WTC11 (cell line): ENCODE results near the gene SEC11A. TPM values are rescaled to one million over a fixed set of nuclear protein-coding genes. Genes with fewer than 3 reads are reported as not detected.

ENCODE experiments used
- ATAC-seq: fragments of 200-7000 bp; cut with Tn5 transposase; 2 replicates; pipeline ENCODE4 v1.10.0; 2021; ENCODE audit warnings: mild to moderate bottlenecking, moderate library complexity
- CTCF ChIA-PET: fragments of 300-600 bp; sonication (Branson Sonifier 250); formaldehyde crosslinking; loops from one replicate; lab custom pipeline; 2021; ENCODE audit warnings: antibody characterized with exemption; lab: Charles Lee
- POLR2A ChIA-PET: fragments of 350-600 bp; sonication (Branson Sonifier 250); formaldehyde crosslinking; loops from one replicate; lab custom pipeline; 2021; ENCODE audit warnings: antibody characterized with exemption; lab: Charles Lee
- DNase-seq: peaks from one replicate; pipeline ENCODE4 v3.0.0; 2021; ENCODE audit warnings: low spot score
- H3K27ac Mint-ChIP-seq: 2 replicates; pipeline ENCODE4 v1.8.0; 2021; ENCODE audit warnings: mixed read lengths
- H3K27me3 Mint-ChIP-seq: 2 replicates; pipeline ENCODE4 v1.8.0; 2021; ENCODE audit warnings: low read depth, mild to moderate bottlenecking, moderate library complexity, mixed read lengths
- H3K36me3 Mint-ChIP-seq: 2 replicates; pipeline ENCODE4 v1.8.0; 2021; ENCODE audit warnings: mixed read lengths
- H3K4me1 Mint-ChIP-seq: 2 replicates; pipeline ENCODE4 v1.8.0; 2022; ENCODE audit warnings: mixed read lengths
- H3K4me3 Mint-ChIP-seq: 2 replicates; pipeline ENCODE4 v1.8.0; 2021; ENCODE audit warnings: mild to moderate bottlenecking, moderate library complexity, mixed read lengths
- H3K9me3 Mint-ChIP-seq: 2 replicates; pipeline ENCODE4 v1.8.0; 2021; ENCODE audit warnings: mixed read lengths
- CBFB ChIP-seq: sonication (generic); formaldehyde crosslinking; IDR thresholded peaks from 2 replicates; pipeline ENCODE4 v1.8.1; 2022; ENCODE audit warnings: mild to moderate bottlenecking, low read depth, missing genetic modification reagents
- CREM ChIP-seq: sonication (generic); formaldehyde crosslinking; IDR thresholded peaks from 2 replicates; pipeline ENCODE4 v1.8.1; 2022; ENCODE audit warnings: mild to moderate bottlenecking, missing genetic modification reagents, moderate library complexity
- ETV6 ChIP-seq: sonication (generic); formaldehyde crosslinking; IDR thresholded peaks from 2 replicates; pipeline ENCODE4 v1.8.1; 2022; ENCODE audit warnings: mild to moderate bottlenecking, missing genetic modification reagents
- GRHL2 ChIP-seq: fragments of 250-450 bp; sonication (Bioruptor Pico); IDR thresholded peaks from 2 replicates; pipeline ENCODE4 v1.8.0; 2022; ENCODE audit warnings: mild to moderate bottlenecking, moderate library complexity; ENCODE audit not compliant: insufficient replicate concordance, severe bottlenecking
- NFYB ChIP-seq: sonication (generic); formaldehyde crosslinking; conservative IDR thresholded peaks from 2 replicates; pipeline ENCODE4 v1.8.0; 2022; ENCODE audit warnings: low read depth, missing genetic modification reagents
- NR1H2 ChIP-seq: sonication (generic); formaldehyde crosslinking; IDR thresholded peaks from 2 replicates; pipeline ENCODE4 v1.9.0; 2021; ENCODE audit warnings: mild to moderate bottlenecking, moderate library complexity, missing genetic modification reagents
- NR3C1 ChIP-seq: sonication (generic); formaldehyde crosslinking; conservative IDR thresholded peaks from 2 replicates; pipeline ENCODE4 v1.8.1; 2023; ENCODE audit warnings: low read depth, mild to moderate bottlenecking, missing genetic modification reagents
- SMAD4 ChIP-seq: sonication (generic); formaldehyde crosslinking; IDR thresholded peaks from 2 replicates; pipeline ENCODE4 v1.8.0; 2022; ENCODE audit warnings: mild to moderate bottlenecking, missing genetic modification reagents
- ZNF232 ChIP-seq: sonication (generic); formaldehyde crosslinking; IDR thresholded peaks from 2 replicates; pipeline ENCODE4 v1.8.0; 2022; ENCODE audit warnings: mild to moderate bottlenecking, missing genetic modification reagents
- ZNF263 ChIP-seq: sonication (generic); formaldehyde crosslinking; IDR thresholded peaks from 2 replicates; pipeline ENCODE4 v1.8.1; 2022; ENCODE audit warnings: low read depth, mild to moderate bottlenecking, moderate library complexity, missing genetic modification reagents
- ZNF423 ChIP-seq: fragments of 250-450 bp; sonication (Bioruptor Pico); IDR thresholded peaks from 2 replicates; pipeline ENCODE4 v2.1.2; 2022; ENCODE audit warnings: mild to moderate bottlenecking, moderate library complexity
- total RNA-seq: library from RNA; stranded (reverse); gene quantifications from 3 replicates; pipeline ENCODE4 v1.2.3, GENCODE V29; 2021
- TF ChIP-seq, protein P1 (sequence below): sonication (generic); formaldehyde crosslinking; IDR thresholded peaks from 2 replicates; pipeline ENCODE4 v1.8.0; 2022; ENCODE audit warnings: missing genetic modification reagents
- TF ChIP-seq, protein P2 (sequence below): sonication (generic); formaldehyde crosslinking; IDR thresholded peaks from 2 replicates; pipeline ENCODE4 v1.8.0; 2023; ENCODE audit warnings: mild to moderate bottlenecking, missing genetic modification reagents
- TF ChIP-seq, protein P3 (sequence below): sonication (generic); formaldehyde crosslinking; IDR thresholded peaks from 2 replicates; pipeline ENCODE4 v1.8.0; 2023; ENCODE audit warnings: missing genetic modification reagents, mild to moderate bottlenecking, borderline replicate concordance
- TF ChIP-seq, protein P4 (sequence below): sonication (generic); formaldehyde crosslinking; IDR thresholded peaks from 2 replicates; pipeline ENCODE4 v1.8.1; 2023; ENCODE audit warnings: mild to moderate bottlenecking, missing genetic modification reagents, moderate library complexity
- TF ChIP-seq, protein P5 (sequence below): sonication (generic); formaldehyde crosslinking; IDR thresholded peaks from 2 replicates; pipeline ENCODE4 v1.8.1; 2022; ENCODE audit warnings: low read depth, mild to moderate bottlenecking, moderate library complexity, missing genetic modification reagents, borderline replicate concordance
- TF ChIP-seq, protein P6 (sequence below): sonication (generic); formaldehyde crosslinking; conservative IDR thresholded peaks from 2 replicates; pipeline ENCODE4 v1.8.1; 2022; ENCODE audit warnings: mild to moderate bottlenecking, missing genetic modification reagents
- TF ChIP-seq, protein P7 (sequence below): sonication (generic); formaldehyde crosslinking; IDR thresholded peaks from 2 replicates; pipeline ENCODE4 v1.8.0; 2022; ENCODE audit warnings: mild to moderate bottlenecking, missing genetic modification reagents
- TF ChIP-seq, protein P8 (sequence below): fragments of 250-450 bp; sonication (Bioruptor Pico); IDR thresholded peaks from 2 replicates; pipeline ENCODE4 v1.9.0; 2021; ENCODE audit warnings: moderate library complexity, mild to moderate bottlenecking, inconsistent platforms, borderline replicate concordance

SEC11A gene
- total RNA-seq, 1 experiment from 2014 or later: 214 TPM

DNA sequence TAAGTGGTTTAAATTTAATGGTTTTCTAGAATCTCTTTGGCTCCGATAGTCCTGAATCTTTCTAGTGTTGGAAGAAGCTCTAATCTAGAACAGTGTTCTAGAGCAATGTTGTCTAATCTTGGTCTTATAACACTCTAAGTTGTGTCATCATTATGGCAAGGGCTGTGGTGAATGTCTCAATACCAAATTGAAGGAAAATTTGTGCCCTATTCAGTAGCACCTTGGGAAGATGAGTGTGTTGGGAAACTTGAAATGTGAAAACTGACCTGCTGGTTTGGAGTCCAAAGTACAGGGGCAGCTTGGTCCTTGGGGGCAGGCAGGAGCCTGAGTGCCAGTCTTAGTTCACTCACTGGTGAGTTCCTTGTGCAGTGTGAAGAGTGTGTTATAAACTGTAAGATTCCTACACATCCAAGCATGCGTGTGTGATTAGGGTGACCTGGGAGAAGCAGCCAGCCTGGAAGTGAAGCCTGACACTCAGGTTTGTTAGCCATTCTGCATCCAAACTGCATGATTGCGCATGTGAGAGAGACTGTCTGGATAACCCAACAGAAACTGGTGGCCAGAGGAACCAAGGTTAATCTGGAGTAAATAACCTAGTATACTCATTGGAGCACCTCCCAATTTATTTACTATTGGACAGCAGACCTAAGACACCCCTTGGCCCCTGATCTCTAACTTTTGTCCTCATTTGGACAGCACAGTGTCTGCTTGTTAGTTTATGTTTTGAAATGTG lies 47.1 kb upstream of the SEC11A start:
- ChIA-PET POLR2A (no interaction called here), CTCF (interaction anchor here (1.0 kb wide), 1 partner anchor 21 kb away, joined by 3 read pairs; no protein-coding TSS in a partner anchor)
- DNase-seq: no peak
- Mint-ChIP-seq H3K9me3 (no peaks in the 10 kb centered on the region), H3K4me1 (no peaks in the 10 kb centered on the region), H3K27me3 (no peaks in the 10 kb centered on the region), H3K36me3 (peaks cover 5% of the 10 kb centered on the region; the same call in 1 of the 2 replicates), H3K27ac (no peak overlapping the region), H3K4me3 (no peak overlapping the region)
- TF ChIP-seq NFYB (no peak), ZNF423 (CRISPR knock-in tag) (no peak), CREM (CRISPR knock-in tag) (no peak), NR1H2 (CRISPR knock-in tag) (no peak), CBFB (CRISPR knock-in tag) (no peak), ZNF263 (CRISPR knock-in tag) (no peak), ETV6 (CRISPR knock-in tag) (no peak), GRHL2 (CRISPR knock-in tag) (no peak), ZNF232 (CRISPR knock-in tag) (no peak), SMAD4 (CRISPR knock-in tag) (no peak), NR3C1 (CRISPR knock-in tag) (no peak)
- TF ChIP-seq, protein P1, sequence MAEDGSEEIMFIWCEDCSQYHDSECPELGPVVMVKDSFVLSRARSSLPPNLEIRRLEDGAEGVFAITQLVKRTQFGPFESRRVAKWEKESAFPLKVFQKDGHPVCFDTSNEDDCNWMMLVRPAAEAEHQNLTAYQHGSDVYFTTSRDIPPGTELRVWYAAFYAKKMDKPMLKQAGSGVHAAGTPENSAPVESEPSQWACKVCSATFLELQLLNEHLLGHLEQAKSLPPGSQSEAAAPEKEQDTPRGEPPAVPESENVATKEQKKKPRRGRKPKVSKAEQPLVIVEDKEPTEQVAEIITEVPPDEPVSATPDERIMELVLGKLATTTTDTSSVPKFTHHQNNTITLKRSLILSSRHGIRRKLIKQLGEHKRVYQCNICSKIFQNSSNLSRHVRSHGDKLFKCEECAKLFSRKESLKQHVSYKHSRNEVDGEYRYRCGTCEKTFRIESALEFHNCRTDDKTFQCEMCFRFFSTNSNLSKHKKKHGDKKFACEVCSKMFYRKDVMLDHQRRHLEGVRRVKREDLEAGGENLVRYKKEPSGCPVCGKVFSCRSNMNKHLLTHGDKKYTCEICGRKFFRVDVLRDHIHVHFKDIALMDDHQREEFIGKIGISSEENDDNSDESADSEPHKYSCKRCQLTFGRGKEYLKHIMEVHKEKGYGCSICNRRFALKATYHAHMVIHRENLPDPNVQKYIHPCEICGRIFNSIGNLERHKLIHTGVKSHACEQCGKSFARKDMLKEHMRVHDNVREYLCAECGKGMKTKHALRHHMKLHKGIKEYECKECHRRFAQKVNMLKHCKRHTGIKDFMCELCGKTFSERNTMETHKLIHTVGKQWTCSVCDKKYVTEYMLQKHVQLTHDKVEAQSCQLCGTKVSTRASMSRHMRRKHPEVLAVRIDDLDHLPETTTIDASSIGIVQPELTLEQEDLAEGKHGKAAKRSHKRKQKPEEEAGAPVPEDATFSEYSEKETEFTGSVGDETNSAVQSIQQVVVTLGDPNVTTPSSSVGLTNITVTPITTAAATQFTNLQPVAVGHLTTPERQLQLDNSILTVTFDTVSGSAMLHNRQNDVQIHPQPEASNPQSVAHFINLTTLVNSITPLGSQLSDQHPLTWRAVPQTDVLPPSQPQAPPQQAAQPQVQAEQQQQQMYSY (CRISPR knock-in tag): no peak
- TF ChIP-seq, protein P2, sequence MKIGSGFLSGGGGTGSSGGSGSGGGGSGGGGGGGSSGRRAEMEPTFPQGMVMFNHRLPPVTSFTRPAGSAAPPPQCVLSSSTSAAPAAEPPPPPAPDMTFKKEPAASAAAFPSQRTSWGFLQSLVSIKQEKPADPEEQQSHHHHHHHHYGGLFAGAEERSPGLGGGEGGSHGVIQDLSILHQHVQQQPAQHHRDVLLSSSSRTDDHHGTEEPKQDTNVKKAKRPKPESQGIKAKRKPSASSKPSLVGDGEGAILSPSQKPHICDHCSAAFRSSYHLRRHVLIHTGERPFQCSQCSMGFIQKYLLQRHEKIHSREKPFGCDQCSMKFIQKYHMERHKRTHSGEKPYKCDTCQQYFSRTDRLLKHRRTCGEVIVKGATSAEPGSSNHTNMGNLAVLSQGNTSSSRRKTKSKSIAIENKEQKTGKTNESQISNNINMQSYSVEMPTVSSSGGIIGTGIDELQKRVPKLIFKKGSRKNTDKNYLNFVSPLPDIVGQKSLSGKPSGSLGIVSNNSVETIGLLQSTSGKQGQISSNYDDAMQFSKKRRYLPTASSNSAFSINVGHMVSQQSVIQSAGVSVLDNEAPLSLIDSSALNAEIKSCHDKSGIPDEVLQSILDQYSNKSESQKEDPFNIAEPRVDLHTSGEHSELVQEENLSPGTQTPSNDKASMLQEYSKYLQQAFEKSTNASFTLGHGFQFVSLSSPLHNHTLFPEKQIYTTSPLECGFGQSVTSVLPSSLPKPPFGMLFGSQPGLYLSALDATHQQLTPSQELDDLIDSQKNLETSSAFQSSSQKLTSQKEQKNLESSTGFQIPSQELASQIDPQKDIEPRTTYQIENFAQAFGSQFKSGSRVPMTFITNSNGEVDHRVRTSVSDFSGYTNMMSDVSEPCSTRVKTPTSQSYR (CRISPR knock-in tag): no peak
- TF ChIP-seq, protein P3, sequence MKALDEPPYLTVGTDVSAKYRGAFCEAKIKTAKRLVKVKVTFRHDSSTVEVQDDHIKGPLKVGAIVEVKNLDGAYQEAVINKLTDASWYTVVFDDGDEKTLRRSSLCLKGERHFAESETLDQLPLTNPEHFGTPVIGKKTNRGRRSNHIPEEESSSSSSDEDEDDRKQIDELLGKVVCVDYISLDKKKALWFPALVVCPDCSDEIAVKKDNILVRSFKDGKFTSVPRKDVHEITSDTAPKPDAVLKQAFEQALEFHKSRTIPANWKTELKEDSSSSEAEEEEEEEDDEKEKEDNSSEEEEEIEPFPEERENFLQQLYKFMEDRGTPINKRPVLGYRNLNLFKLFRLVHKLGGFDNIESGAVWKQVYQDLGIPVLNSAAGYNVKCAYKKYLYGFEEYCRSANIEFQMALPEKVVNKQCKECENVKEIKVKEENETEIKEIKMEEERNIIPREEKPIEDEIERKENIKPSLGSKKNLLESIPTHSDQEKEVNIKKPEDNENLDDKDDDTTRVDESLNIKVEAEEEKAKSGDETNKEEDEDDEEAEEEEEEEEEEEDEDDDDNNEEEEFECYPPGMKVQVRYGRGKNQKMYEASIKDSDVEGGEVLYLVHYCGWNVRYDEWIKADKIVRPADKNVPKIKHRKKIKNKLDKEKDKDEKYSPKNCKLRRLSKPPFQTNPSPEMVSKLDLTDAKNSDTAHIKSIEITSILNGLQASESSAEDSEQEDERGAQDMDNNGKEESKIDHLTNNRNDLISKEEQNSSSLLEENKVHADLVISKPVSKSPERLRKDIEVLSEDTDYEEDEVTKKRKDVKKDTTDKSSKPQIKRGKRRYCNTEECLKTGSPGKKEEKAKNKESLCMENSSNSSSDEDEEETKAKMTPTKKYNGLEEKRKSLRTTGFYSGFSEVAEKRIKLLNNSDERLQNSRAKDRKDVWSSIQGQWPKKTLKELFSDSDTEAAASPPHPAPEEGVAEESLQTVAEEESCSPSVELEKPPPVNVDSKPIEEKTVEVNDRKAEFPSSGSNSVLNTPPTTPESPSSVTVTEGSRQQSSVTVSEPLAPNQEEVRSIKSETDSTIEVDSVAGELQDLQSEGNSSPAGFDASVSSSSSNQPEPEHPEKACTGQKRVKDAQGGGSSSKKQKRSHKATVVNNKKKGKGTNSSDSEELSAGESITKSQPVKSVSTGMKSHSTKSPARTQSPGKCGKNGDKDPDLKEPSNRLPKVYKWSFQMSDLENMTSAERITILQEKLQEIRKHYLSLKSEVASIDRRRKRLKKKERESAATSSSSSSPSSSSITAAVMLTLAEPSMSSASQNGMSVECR (CRISPR knock-in tag): no peak
- TF ChIP-seq, protein P4, sequence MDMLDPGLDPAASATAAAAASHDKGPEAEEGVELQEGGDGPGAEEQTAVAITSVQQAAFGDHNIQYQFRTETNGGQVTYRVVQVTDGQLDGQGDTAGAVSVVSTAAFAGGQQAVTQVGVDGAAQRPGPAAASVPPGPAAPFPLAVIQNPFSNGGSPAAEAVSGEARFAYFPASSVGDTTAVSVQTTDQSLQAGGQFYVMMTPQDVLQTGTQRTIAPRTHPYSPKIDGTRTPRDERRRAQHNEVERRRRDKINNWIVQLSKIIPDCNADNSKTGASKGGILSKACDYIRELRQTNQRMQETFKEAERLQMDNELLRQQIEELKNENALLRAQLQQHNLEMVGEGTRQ (CRISPR knock-in tag): no peak
- TF ChIP-seq, protein P5, sequence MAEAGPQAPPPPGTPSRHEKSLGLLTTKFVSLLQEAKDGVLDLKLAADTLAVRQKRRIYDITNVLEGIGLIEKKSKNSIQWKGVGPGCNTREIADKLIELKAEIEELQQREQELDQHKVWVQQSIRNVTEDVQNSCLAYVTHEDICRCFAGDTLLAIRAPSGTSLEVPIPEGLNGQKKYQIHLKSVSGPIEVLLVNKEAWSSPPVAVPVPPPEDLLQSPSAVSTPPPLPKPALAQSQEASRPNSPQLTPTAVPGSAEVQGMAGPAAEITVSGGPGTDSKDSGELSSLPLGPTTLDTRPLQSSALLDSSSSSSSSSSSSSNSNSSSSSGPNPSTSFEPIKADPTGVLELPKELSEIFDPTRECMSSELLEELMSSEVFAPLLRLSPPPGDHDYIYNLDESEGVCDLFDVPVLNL: no peak
- TF ChIP-seq, protein P6, sequence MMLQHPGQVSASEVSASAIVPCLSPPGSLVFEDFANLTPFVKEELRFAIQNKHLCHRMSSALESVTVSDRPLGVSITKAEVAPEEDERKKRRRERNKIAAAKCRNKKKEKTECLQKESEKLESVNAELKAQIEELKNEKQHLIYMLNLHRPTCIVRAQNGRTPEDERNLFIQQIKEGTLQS (CRISPR knock-in tag): no peak
- TF ChIP-seq, protein P7, sequence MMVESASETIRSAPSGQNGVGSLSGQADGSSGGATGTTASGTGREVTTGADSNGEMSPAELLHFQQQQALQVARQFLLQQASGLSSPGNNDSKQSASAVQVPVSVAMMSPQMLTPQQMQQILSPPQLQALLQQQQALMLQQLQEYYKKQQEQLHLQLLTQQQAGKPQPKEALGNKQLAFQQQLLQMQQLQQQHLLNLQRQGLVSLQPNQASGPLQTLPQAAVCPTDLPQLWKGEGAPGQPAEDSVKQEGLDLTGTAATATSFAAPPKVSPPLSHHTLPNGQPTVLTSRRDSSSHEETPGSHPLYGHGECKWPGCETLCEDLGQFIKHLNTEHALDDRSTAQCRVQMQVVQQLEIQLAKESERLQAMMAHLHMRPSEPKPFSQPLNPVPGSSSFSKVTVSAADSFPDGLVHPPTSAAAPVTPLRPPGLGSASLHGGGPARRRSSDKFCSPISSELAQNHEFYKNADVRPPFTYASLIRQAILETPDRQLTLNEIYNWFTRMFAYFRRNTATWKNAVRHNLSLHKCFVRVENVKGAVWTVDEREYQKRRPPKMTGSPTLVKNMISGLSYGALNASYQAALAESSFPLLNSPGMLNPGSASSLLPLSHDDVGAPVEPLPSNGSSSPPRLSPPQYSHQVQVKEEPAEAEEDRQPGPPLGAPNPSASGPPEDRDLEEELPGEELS (CRISPR knock-in tag): no peak
- TF ChIP-seq, protein P8, sequence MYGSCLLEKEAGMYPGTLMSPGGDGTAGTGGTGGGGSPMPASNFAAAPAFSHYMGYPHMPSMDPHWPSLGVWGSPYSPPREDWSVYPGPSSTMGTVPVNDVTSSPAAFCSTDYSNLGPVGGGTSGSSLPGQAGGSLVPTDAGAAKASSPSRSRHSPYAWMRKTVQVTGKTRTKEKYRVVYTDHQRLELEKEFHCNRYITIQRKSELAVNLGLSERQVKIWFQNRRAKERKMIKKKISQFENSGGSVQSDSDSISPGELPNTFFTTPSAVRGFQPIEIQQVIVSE (CRISPR knock-in tag): no peak
- no peak for ATAC-seq
